ENCODE data around the gene SCN4B. TPM values are rescaled to one million over a fixed set of nuclear protein-coding genes. Genes with fewer than 3 reads are reported as not detected.
A peak's percentile ranks its signal among the peaks of the same experiment; 100 is the strongest.

SCN4B gene
- total and polyA plus RNA-seq, 10 of the 15 experiments (the other 5 are each of a cell fraction or from before 2014, with no cell fraction given): 0.01 to 0.49 (median 0.04) TPM; not detected in 5

DNA sequence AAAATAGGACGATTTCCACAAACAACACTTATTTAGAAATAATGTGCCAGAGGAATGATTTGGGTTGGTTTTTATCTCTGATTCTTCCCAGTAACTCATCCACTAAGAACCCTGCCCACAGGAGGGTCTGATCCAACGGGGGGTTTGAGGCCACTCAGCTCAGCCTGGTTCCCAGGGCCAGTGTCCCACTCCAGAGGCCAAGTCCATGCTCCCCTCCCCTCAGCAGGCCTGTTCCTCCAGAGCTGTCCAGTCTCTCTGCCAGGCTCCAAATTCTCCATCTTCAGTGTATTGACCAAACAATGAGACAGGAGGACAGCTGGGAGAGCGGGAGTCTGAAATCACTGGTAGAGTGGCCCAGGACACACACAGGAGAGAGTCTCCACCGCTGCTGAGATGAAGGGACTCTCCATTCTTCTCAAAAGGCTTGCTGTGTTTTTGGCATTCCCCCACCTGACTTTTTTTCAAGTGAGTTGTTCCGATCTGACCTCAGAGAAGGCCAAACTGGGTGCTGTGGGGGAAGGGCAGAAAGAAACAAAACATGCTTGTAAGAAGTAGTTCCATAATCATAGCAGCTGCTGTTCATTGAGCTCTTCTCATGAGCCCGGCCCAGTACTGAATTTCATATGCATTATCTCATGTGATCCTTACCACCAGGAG, 41.4 kb upstream of the SCN4B start:
- in situ Hi-C loops (cut with MboI) (no loop called here), intact Hi-C loops (cut with micrococcal nuclease; ENCODE audit: unreplicated experiment) (no loop called here)
- Histone ChIP-seq H3K79me2 (ENCODE audit: control insufficient read depth, insufficient read depth, low read length) (no peaks in the 10 kb centered on the region), H3K27me3 (replicated peaks in 1 of 2; ENCODE audit: control insufficient read depth in 2 of 2, insufficient read depth in 2 of 2, low read length in 1 of 2) (no peaks in the 10 kb centered on the region; a peak in 1 of 4 replicates), H3K4me3 (no peak overlapping the region), H3K9ac (ENCODE audit: control insufficient read depth, insufficient read depth, low read length) (no peak overlapping the region), H3K4me2 (ENCODE audit: control insufficient read depth, insufficient read depth) (peak overlapping the region; percentile 39; the same call in 1 of the 2 replicates), H3K36me3 (ENCODE audit: control insufficient read depth in 2 of 2, insufficient read depth in 2 of 2, low read length in 1 of 2) (no peaks in the 10 kb centered on the region), H3K27ac (ENCODE audit: control insufficient read depth, insufficient read depth) (no peak overlapping the region), H2AFZ (ENCODE audit: control insufficient read depth, low read depth, low read length) (no peak overlapping the region; the same call in 1 of the 2 replicates), H3K9me3 (replicated peaks; ENCODE audit: control insufficient read depth, insufficient read depth, low read length) (peaks cover 3% of the 10 kb centered on the region; the same call in 2 of the 3 replicates), H4K20me1 (ENCODE audit: control insufficient read depth, insufficient read depth) (no peaks in the 10 kb centered on the region), H3K4me1 (ENCODE audit: control insufficient read depth, insufficient read depth, low read length) (no peaks in the 10 kb centered on the region)
- ChIA-PET RAD21 (ENCODE audit: unreplicated experiment) (interaction anchor here (0.9 to 2.0 kb wide), 8 partner anchors 20 to 246 kb away, joined by 3 to 6 read pairs (median 5); partner anchors contain the start of gene MPZL3), SMC1A (ENCODE audit: uncharacterized antibody, unreplicated experiment) (interaction anchor here (0.6 to 2.1 kb wide), 11 partner anchors 8 to 101 kb away, joined by 3 to 13 read pairs (median 3); partner anchors contain the start of gene JAML), POLR2A (interaction anchor here (0.8 to 1.3 kb wide), 3 partner anchors 8 to 159 kb away, joined by 3 to 11 read pairs (median 4); no protein-coding TSS in a partner anchor), CTCF (interaction anchor here (0.5 to 1.7 kb wide), 12 partner anchors 9 to 159 kb away, joined by 3 to 8 read pairs (median 4); no protein-coding TSS in a partner anchor)
- no TSS peak for BruUV-seq (replicated peaks)
- FAIRE-seq (no peak), ATAC-seq (peak; percentile 82), DNase-seq (ENCODE audit: low read depth, low spot score) (no peak)
- WGBS (ENCODE audit: insufficient coverage, insufficient replicate concordance, low lambda C conversion rate, missing lambda C conversion rate): 23% methylated on average over 6 of the region's 6 CpGs
- TF ChIP-seq IRF4 (IDR thresholded peaks at IDR 0.05; ENCODE audit: low read depth, low read length): no peak
- no peak for TF ChIP-seq CHD1 (IDR thresholded peaks at IDR 0.05; ENCODE audit: low read depth, low read length)
- 0 out of 2 replicates have a peak, but pooled peaks have one; percentile 22 for TF ChIP-seq TAF1 (IDR thresholded peaks at IDR 0.05; ENCODE audit: borderline replicate concordance, low read depth, low read length)
- peak; percentile 77; the same call in 1 of the 2 replicates for TF ChIP-seq ZNF384 (IDR thresholded peaks at IDR 0.05; ENCODE audit: borderline replicate concordance, low read depth, low read length)
- peak; percentile 61 for TF ChIP-seq RUNX3 (IDR thresholded peaks at IDR 0.05; ENCODE audit: low read length)
- peak; percentile 36 to 38; a peak in 2 of 4 replicates for TF ChIP-seq BHLHE40 (IDR thresholded peaks at IDR 0.05; ENCODE audit: borderline replicate concordance in 1 of 2, low read depth in 2 of 2, low read length in 1 of 2)
- 0 out of 2 replicates have a peak, but pooled peaks have one; percentile 5 for TF ChIP-seq SMC3 (IDR thresholded peaks at IDR 0.05; ENCODE audit: borderline replicate concordance, low read length)
- TF ChIP-seq SP1 (IDR thresholded peaks at IDR 0.05; ENCODE audit: low read depth, low read length): peak; percentile 33
- no peak for TF ChIP-seq CBX3 (IDR thresholded peaks at IDR 0.05; ENCODE audit: borderline replicate concordance, low read depth)
- TF ChIP-seq, protein P1, sequence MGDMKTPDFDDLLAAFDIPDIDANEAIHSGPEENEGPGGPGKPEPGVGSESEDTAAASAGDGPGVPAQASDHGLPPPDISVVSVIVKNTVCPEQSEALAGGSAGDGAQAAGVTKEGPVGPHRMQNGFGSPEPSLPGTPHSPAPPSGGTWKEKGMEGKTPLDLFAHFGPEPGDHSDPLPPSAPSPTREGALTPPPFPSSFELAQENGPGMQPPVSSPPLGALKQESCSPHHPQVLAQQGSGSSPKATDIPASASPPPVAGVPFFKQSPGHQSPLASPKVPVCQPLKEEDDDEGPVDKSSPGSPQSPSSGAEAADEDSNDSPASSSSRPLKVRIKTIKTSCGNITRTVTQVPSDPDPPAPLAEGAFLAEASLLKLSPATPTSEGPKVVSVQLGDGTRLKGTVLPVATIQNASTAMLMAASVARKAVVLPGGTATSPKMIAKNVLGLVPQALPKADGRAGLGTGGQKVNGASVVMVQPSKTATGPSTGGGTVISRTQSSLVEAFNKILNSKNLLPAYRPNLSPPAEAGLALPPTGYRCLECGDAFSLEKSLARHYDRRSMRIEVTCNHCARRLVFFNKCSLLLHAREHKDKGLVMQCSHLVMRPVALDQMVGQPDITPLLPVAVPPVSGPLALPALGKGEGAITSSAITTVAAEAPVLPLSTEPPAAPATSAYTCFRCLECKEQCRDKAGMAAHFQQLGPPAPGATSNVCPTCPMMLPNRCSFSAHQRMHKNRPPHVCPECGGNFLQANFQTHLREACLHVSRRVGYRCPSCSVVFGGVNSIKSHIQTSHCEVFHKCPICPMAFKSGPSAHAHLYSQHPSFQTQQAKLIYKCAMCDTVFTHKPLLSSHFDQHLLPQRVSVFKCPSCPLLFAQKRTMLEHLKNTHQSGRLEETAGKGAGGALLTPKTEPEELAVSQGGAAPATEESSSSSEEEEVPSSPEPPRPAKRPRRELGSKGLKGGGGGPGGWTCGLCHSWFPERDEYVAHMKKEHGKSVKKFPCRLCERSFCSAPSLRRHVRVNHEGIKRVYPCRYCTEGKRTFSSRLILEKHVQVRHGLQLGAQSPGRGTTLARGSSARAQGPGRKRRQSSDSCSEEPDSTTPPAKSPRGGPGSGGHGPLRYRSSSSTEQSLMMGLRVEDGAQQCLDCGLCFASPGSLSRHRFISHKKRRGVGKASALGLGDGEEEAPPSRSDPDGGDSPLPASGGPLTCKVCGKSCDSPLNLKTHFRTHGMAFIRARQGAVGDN (IDR thresholded peaks at IDR 0.05): peak; percentile 49; the same call in 1 of the 2 replicates
- TF ChIP-seq ATF7 (IDR thresholded peaks at IDR 0.05; ENCODE audit: low read depth): 0 out of 2 replicates have a peak, but pooled peaks have one; percentile 27
- 0 out of 2 replicates have a peak, but pooled peaks have one; percentile 15 for TF ChIP-seq MLLT1 (IDR thresholded peaks at IDR 0.05)
- TF ChIP-seq, protein P2, sequence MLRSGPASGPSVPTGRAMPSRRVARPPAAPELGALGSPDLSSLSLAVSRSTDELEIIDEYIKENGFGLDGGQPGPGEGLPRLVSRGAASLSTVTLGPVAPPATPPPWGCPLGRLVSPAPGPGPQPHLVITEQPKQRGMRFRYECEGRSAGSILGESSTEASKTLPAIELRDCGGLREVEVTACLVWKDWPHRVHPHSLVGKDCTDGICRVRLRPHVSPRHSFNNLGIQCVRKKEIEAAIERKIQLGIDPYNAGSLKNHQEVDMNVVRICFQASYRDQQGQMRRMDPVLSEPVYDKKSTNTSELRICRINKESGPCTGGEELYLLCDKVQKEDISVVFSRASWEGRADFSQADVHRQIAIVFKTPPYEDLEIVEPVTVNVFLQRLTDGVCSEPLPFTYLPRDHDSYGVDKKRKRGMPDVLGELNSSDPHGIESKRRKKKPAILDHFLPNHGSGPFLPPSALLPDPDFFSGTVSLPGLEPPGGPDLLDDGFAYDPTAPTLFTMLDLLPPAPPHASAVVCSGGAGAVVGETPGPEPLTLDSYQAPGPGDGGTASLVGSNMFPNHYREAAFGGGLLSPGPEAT (IDR thresholded peaks at IDR 0.05; ENCODE audit: low read depth): peak; percentile 67; the same call in 1 of the 2 replicates
- TF ChIP-seq CHD2 (IDR thresholded peaks at IDR 0.05; ENCODE audit: borderline replicate concordance, low read depth, low read length): peak; percentile 67; the same call in 1 of the 2 replicates
- 0 out of 4 replicates have a peak, but pooled peaks of 1 of the 2 experiments have one; percentile 10 for TF ChIP-seq EP300 (IDR thresholded peaks at IDR 0.05; ENCODE audit: borderline replicate concordance in 1 of 2, control insufficient read depth in 1 of 2, low read depth in 2 of 2, low read length in 2 of 2)

Data from GM12878 (cell line).